Stimulated activated CD4-positive, alpha-beta T cell treated with anti-CD3 and anti-CD28 coated beads, TNF-alpha, amount 100 ng/mL, for 4 hours (primary cell): ENCODE results near the gene LYAR.
A peak's percentile ranks its signal among the peaks of the same experiment; 100 is the strongest.

Experiments
- DNase-seq, 3 experiments: peaks; one replicate each; pipeline ENCODE4 v3.0.0-alpha.2; 2020; ENCODE audit warnings: low read depth in 3 of 3

The LYAR gene, protein sequence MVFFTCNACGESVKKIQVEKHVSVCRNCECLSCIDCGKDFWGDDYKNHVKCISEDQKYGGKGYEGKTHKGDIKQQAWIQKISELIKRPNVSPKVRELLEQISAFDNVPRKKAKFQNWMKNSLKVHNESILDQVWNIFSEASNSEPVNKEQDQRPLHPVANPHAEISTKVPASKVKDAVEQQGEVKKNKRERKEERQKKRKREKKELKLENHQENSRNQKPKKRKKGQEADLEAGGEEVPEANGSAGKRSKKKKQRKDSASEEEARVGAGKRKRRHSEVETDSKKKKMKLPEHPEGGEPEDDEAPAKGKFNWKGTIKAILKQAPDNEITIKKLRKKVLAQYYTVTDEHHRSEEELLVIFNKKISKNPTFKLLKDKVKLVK

DNA sequence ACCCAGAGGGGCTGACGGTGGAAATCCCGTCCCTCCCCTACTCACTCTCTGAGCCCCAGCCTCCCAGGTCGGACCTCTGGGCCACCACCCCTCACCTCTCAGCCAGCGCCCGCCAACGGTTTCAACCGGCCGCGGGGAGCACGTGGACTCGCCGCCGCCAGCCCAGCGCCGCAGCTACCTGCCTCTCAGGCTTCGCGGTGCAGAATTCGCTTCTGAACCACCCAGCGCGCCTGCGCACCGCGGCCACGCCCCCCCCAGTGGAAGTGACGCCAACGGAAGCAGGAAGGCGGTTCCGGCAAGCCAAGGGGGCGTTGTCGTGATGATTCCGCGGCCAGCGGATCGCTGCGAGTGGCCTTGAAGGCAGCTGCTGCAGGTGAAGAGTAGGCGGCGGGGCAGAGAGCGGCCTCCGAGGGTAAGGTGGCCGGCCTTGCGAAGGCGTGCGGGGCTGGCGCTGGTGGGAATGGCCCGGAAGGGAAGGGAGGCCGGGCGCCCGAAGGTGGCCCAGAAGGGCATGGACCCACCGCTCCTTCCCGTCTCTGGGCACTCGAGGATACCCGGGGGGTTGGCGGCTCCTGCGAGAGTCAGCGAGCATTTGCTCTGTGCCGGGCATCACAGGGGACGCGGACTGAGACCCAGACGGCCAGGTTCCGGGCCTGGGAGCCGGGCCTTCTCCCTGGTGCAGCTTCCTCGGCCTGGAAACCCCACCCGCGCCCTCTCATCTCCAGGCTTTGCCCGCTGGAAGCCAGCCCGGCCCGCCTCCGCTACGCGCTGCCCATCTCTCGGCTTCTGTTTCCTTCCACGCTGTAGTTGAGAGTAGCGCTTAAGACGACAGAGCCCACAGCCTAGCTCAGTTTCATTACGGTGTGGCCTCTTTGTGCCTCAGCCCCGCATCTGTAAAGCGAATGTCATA is at the start of gene LYAR, which contains the start of gene ZBTB49:
LYAR (minus strand) TSS at position 214 of the 910 bp plus-strand sequence. CDS start 6,412 bp downstream, outside the sequence.
ZBTB49 (plus strand) TSS at position 311 of the 910 bp plus-strand sequence. CDS start 9,695 bp downstream, outside the sequence.
- peak; percentile 93 to 94 (median 93) for DNase-seq

DNA sequence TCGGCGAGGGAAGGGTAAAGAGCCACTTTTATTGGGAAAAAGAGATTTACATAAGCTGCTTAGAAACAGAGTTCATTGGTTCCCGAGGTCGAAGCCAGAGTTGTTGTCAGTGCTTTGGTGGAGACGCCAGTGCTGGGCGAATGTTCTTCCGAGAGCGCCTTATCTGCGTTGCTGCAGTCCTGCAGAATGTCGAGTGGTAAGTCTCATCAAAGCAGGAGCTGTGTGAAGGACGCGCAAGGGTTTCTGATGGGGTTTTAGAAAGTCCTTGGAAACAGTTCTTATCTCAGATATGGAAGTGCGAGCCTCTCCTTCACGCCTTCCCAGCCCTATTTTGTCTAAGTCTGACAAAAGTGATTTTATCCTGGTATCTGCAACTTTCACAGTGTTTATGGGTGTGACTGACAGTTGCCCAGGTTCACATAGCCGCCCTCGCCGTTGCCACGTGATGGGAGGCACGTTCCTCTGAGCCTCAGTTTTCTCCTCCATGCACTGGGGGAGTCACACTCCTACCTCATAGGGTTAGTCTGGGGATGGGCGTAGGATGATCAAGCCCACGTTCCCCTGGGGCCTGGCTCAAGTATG is 49.6 kb upstream of the LYAR start:
- no peak for DNase-seq

DNA sequence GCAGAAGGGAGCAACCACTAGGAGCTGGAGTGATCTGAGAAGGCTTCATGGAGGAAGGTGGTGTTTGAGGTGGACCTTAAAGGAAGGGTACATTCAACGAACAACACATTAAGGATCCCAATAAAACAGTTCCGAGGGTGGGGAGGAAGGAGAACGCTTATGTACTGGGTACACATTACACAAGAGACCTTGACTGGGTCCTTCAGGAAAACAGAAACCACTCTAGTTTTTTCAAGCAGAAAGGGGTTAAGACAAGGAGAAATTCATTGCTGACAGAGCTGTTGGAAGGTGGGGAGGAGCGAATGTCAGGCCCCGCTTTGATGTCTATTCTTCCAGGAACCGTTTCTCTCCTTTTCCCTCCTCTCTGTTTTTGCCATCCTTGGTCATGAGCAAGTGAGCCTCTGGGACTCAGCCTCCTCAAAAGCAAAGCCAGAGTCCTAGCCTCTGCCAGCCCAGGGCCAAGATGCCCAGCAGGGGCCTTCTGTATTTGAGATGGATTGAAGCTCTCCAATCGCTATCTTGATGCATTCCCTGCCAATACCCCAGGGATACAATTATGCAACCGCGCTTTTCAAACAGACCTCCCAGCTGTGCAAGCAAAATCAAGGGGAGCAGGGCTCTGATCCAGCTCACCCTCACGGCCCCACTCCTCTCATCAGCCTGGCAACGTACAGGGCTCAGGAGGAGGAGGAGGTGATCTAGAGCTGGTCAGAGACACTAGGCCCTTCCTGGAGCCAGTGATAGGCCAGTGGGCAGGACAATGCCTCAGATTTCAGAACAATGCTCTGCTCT is 48.5 kb upstream of the LYAR start:
- no peak for DNase-seq

DNA sequence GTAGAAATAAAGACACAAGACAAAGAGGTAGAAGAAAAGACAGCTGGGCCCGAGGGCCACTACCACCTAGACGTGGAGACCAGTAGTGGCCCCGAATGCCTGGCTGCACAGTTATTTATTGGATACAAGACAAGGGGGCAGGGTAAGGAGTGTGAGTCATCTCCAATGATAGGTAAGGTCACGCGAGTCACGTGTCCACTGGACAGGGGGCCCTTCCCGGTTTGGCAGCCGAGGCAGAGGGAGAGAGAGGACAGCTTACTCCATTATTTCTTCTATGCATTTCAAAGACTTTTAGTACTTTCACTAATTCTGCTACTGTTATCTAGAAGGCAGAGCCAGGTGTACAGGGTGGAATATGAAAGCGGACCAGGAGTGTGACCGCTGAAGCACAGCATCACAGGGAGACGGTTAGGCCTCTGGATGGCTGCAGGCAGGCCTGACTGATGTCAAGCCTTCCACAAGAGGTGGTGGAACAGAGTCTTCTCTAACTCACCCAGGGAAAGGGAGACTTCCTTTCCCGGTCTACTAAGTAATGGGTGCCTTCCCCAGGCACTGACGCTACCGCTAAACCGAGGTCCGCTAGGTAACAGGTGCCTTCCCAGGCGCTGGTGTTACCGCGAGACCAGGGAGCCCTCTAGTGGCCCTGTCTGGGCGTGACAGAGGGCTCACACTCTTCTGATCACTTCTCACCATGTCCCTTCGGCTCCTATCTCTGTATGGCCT is 45.0 kb upstream of the LYAR start:
- DNase-seq = peak; percentile 35 to 62 (median 50)

DNA sequence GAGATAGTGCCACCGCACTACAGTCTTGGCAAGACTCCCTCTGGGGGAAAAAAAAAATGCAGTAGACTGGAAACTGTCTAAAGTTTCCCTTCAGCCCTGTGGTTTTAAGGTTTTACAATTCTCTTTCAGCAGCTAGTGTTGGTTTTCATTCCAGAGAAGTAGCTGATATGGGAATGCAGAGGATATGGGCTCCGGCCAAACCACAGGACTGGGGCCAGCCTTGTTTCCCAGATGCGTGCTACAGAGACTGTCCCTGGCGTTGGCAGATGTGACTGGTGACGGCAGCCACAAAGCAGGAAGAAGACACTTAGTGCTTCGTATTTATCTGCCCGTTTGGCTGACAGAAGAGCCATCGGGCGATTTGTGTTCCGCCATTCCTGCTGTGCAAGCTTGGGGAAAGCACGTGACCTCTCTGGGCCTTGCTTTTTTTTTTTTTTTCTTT is 43.3 kb upstream of the LYAR start:
- DNase-seq = no peak

- no peak for DNase-seq
These were observed 42.6 kb upstream of the LYAR start for GRCh38 chr4:4332529-4332928.

DNA sequence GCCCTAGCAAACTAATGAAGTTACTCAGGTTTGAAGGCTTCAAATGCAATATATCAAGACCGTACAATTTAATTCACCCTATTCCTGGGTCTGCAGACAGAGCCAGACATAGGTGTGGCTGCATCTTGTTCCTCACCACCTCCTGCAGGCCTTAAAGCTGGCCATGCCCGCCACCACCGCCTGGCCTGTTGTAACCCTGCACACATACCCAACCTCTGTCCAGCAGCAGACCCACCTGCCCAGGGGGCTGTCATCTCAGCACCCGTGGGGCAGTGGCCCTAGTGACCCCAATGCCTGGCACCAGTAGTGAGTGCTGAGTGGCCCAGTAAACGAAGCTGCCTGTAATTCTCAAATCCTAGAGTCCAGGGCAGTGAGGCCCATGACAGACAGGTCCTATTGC is 40.8 kb upstream of the LYAR start:
- no peak for DNase-seq

DNA sequence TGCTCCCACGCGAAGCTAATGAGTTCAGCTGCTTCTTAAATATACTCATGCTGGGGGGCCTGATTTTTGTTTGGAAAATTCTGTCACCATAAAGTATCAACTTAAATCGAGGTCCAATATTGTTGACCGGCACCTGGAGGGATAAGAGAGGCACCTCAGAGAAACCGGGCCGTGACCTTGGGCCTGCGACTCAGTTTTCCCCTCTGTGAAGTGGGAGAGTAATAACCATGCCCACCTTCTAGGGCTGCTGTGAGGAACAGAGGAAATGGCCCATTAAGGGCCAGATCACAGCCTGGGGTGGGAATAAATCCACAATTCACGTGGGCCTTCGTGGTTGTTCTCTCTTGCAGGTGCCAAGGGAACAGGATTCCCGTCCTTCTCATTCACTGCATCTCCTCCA is 39.5 kb upstream of the LYAR start:
- no peak for DNase-seq

- no peak for DNase-seq
These were observed 38.9 kb upstream of the LYAR start for GRCh38 chr4:4328840-4329239.

DNA sequence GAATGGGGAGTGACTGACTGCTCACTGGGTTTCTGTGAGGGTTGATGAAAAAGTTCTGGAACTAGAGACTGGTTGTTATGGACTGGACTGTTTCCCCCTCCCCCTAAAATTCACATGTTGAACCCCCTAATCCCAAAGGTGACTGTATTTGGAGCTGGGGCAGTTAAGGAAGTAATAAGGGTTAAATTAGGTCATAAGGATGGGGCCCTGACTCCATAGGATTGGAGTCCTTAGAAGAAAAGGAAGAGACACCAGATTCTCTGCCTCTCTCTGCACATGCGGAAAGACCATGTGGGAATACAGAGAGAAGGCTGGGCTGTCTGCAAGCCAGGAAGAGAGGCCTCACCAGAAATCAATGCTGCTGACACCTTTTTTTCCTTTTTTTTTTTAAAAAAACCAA is 38.3 kb upstream of the LYAR start:
- no peak for DNase-seq

DNA sequence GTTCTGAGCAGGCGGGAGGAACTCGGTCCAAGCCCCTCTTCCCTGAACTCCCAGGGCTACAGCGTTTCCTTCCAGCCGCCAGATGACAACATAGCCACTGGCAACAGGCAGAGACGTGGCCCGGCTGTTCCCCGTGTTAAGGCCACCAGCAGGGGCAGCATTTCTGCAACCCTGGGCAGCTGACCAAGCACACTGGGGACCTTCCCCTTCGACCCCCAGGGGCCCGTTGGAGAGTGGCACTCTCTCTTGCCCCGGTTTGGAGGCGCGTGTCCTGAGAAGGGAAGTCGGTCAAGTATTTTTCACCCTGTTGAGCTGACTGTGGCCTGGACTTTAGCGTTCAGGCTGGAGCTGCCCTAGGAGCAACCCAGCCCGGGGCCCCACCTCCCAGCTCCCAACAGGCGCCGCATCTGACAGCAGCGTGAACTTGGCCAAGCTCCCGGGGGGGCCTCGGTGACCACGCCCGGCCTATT is 37.7 kb upstream of the LYAR start:
- no peak for DNase-seq

DNA sequence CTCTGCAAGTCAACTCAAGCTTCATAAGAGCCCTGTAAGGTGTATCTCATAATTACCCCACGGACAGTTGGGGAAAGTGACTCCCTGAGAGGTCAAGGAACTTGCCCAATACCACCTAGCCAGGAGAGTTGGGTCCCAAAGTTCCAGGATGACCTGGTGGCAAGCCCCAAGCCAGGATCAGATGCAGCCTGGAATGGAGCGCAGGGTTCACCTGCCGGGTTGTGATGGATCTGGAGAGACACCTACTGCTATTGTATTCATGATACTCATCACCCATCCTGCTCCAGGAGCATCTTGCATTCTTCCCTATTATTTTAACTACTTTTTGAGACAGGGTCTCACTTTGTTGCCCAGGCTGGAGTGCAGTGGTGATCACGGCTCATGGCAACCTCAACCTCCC is 36.2 kb upstream of the LYAR start:
- DNase-seq = no peak

DNA sequence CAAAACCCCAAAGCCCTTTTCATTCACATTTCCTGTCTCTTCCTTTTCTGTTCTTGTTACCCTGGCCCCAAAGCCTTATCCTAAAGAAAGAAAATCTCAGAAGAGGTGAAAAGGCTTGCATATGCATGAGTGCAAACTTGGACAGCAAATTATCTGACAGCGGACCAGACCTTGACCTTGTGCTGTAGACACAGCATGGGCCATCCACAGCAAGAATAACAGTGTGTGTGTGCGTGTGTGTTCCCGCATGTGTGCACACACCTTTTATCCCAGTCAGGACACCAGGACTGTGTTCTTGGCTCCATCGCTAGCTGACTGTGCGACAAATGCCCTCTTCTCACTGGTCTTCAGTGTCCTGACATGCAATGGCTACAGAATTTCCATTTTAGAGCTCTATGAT is 35.4 kb upstream of the LYAR start:
- DNase-seq = no peak

GRCh38 chr4:4323705-4324534 is 34.0 kb upstream of the LYAR start:
- no peak for DNase-seq

GRCh38 chr4:4321951-4322688 is 32.2 kb upstream of the LYAR start:
- no peak for DNase-seq

GRCh38 chr4:4320951-4321714 is 31.2 kb upstream of the LYAR start:
- no peak for DNase-seq

DNA sequence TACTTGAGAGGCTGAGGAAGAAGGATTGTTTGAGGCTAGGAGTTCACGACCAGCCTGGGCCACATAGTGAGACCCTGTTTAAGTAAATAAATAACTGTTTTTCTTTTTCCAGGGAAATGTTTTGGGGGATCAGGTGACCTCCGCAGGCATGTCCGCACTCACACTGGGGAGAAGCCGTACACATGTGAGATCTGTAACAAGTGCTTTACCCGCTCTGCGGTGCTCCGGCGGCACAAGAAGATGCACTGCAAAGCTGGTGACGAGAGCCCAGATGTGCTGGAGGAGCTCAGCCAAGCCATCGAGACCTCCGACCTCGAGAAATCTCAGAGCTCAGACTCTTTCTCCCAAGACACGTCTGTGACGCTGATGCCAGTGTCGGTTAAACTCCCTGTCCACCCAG is 30.6 kb upstream of the LYAR start:
- DNase-seq = no peak
